DMS 273 (cell line): ENCODE results near the gene BAMBI.

Source experiments
- DNase-seq: peaks from one replicate; lab custom pipeline; 2025; ENCODE audit not compliant: unreplicated experiment; lab: John Stamatoyannopoulos, UW

Gene BAMBI

DNA sequence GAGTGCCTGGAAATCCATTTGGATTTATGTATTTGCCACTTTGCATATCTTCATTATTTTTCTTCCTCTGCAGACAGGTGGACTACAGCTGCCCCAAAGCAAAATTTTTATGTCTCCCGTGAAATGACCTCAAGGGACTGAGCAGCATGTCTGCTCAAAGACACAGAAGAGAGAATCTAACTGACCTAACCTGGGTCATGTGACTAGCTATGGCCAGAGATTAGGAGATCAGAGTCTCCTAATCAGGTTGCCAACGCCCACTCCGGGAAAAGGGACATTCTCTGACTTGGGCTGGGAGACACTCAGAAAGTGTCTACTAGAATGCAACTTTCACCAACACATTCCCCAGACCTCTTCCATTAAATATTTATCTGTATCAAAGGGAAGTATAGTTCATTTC lies 2.5 kb upstream of the BAMBI start:
- DNase-seq, result no peak

DNA sequence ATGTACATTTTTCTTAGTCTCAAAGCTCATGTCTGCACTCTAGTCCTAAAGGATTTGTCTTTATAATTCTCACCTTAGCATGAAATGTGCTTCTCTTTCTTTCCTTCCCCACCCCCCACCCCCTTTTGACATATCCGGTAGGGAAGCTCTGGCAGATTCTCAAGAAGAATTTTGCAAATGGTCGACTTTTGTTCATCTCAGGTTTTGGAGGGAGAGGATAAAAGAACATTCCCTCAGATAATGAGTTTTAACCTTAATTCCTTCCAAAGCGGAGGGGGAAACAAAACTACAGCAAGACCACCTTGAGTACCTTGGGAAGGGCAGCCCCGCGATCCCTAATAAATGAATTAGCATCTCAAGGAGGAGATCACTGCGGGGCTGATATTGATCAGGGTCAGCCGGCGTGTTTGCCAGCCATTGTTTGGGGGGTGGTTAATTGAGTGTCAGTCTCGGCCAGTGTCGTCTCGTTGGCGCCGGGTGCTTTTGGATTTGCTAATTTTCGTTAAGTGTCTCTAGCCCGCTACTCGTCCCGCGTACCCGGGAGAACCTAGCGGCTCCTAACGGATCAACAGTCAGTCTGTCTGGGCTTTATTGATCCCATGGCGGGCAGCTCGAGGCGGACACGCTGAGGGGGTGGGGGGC lies 874 bp upstream of the BAMBI start:
- DNase-seq, result peak; percentile 9

DNA sequence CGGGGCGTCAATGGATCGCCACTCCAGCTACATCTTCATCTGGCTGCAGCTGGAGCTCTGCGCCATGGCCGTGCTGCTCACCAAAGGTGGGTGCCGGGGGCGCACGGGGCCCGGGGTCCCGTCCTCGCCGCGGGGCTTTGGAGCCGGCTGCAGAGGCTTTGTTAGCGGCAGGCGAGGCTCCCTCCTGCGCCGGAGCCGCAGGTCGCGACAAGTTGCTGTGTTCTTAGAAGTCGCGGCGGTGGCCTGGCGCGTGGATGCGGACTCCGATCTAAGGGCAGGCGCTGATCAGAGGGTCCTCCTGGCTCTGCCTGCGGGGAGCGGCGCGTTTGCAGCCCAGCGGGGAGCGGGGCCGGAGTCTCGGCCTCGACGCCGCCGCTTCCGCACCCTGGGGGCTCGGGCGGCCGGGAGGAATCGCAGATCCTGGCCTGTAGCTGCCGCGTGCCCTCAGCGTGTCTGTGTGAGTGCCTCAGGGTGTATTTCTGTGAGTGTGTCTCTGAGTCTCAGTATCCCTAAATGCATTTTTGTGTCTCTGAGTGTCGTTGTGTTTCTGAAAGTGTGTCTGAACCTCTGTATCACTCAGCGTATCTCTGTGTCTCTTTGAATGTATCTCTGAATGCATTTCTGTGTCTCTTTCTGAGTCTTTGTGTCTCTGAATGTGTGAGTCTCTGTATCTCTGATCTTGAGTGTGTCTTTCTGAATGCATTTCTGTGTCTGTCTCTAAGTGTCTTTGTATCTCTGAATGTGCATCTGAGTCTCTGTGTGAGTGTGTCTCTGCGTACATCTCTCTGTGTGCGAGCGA lies 766 bp downstream of the BAMBI start:
- DNase-seq, result peak; percentile 13

DNA sequence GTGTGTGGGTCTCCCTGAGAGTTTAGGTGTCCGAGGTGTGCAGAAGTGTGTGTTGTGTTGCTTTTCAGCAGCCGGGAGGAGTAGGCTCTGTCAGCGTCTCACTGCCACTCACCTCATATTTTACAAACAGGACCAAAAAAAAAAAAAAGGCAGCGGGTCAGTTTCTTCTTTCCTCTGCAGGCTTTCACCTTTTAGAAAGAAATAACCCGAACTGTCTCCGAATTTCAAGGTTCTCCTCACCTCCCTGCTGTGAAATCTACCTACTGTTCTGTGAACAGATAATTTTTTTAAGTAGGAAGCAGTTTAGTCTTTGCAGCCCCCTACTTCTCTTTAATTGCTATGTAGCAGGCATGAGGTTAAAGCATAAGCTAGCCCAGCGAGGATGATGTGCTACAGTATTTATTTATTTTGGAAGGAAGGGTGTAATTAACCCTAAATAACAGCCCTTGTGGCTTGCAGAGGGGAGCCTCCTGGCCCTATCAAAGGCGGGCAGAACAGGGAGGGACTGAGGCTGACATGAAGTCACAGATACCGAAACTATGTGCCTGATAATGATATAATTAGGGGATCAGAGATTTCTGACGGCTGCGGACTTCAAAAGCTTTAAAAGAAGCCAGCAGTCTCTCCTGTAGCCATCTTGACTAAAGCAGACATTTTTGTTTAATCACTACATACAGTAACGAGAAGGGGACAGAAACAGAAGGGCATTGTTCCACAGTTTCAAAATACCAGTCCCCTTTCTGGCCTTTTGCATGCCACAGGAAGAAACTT lies 1.6 kb downstream of the BAMBI start:
- no peak for DNase-seq

DNA sequence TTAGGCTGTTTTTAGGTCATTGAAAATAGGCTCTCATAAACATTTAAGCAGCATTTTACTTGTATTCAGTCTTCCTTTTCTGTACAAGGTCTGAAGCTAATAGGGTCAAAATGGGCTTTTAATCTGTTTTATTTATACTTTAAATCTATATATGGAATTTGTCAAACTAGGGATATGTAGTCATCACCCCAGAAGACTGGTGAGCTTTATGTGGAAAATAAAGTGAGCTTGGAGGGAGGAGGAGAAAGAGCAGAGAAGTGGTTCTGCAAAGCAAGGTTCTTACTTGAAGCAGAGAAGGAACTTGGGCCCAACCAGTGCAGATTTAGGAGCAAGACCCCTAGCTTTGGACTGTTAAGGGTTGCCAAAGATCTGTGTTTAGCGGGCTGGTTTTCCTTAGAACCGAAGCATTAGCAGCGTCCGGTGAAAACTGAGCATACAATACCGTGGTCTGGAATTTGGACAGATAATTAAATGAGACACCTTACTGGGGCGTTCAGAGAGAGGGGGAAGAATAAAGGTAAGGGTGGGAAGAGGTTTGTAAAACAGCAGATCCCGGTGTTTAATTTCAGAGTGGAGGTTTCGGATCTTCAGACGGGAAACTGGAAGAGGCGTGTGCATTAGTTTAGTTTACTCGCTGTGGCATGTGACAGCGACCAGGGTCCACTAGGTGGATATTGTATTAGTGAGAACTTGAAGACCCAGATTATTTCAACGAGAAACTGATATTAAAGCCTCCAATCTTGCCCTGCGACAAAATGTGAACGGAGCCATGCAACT lies 2.4 kb downstream of the BAMBI start:
- no peak for DNase-seq

DNA sequence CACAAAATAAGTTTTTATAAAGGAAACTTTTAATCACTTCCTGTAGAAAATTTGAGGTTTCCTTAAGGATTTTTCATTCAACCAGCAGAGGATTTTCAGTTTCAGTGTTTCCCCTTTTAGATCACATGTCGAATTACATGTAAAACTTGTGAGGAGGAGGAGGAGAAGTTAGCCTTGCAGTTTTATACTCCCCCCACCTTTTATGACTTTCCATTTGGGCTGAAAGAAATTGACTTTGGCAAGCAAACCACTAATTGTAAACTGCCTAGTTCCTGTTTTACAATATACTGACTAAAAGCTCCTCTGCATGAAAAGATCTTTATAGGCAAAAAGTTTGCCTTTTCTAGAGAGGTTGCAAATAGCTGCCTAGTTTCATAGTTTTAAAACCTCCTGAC lies 3.0 kb downstream of the BAMBI start:
- no peak for DNase-seq

DNA sequence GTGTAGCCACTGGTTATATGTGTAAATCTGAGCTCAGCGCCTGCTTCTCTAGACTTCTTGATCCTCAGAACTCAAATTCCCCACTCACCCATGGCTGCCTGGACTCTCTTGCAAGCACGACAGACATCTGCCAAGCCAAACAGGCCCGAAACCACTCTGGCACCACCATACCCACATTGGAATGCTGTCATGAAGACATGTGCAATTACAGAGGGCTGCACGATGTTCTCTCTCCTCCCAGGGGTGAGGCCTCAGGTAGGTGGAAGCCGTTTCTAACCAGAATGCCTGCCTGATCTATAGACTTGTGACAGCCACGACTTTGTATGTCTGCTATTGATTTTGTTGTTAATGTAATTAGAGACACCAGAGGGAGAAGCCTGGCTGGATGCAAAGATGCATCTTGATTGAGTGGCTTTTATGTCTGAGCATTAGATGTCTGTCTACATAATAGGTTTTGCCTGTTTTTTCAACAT lies 4.0 kb downstream of the BAMBI start:
- DNase-seq, result no peak

DNA sequence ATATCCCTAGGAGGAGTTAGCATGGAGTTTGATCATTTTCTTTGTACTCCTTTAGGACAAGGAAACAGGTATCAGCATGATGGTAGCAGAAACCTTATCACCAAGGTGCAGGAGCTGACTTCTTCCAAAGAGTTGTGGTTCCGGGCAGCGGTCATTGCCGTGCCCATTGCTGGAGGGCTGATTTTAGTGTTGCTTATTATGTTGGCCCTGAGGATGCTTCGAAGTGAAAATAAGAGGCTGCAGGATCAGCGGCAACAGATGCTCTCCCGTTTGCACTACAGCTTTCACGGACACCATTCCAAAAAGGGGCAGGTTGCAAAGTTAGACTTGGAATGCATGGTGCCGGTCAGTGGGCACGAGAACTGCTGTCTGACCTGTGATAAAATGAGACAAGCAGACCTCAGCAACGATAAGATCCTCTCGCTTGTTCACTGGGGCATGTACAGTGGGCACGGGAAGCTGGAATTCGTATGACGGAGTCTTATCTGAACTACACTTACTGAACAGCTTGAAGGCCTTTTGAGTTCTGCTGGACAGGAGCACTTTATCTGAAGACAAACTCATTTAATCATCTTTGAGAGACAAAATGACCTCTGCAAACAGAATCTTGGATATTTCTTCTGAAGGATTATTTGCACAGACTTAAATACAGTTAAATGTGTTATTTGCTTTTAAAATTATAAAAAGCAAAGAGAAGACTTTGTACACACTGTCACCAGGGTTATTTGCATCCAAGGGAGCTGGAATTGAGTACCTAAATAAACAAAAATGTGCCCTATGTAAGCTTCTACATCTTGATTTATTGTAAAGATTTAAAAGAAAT lies 4.8 kb downstream of the BAMBI start:
- DNase-seq, result no peak

DNA sequence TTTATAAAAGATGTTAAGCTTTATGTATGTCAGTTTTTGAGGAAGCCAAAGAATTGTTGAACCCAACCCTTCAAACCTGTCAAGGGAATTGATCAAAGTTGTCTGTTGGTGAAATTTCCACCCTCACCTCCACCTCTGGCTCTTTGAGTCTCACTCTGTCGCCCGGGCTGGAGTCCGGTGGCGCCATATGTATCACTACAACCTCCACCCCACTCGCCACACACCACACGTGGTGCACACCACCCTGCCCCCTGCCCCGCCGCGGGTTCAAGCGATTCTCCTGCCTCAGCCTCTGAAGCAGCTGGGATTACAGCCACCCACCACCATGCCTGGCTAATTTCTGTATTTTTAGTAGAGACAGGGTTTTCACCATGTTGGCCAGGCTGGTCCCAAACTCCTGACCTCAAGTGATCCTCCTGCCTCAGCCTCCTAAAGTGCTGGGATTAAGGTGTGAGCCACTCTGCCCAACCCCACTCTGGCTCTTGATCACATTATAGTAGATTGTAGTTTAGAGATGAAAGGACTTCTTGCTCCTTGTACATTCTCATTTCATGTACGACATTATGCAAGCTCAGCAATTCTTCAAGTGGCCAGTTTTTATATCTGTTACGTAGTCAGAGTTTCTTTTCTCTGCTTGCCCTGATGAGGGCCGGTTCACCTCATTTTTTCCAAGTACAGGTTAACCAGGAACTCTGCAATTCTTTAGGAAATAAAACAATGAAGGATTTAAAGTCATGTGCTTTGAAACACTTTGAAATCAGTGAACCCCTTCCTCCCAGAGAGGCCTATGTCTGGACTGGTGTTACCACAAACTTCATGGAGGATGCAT lies 7.0 kb downstream of the BAMBI start:
- DNase-seq, result no peak

DNA sequence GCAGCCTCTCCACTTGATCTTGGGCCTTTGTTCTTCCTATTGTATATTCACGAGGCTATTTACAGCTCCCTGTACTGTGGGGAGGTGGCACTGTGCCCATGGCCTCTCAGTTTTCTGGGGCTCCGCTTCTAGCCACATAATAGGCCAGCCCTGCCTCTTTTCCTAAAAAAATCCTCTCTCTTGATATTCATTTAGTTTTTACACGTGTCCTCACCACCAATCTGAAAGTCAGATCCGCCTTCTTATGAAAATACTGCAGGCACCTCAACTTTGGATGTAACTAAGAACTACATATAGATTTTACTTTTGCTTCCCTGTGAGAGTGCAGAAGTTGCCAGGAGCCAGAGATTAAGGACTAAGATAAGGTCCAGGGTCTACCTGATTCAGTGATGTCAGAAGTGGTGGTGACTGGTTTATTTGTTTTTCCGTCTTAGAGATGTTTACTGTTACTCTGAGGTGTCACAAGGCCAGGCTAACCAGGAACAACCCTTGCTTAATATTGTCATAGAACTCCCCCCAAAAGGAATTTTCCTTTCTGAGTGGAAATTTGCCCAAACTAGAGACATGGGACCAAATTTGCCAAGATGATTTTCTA lies 7.8 kb downstream of the BAMBI start:
- DNase-seq, result no peak

DNA sequence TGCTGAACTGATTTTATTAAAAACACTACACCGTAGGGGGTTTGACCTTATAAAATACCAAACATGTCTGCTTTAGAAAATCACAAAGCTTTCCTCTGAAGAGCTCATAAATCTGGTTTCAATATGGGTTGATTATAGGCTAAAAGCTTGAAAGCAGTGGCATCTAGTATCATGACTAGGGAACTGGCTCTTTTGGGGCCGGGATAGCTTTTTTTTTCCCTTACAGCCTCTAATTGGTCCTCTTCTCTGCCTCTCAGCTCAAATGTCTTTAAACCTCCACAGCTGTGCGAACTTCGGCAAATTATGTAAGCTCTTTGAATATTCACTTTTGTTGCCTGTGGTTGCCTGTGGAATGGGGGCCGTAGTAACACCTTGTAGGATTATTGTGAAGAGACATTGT lies 8.4 kb downstream of the BAMBI start:
- no peak for DNase-seq

DNA sequence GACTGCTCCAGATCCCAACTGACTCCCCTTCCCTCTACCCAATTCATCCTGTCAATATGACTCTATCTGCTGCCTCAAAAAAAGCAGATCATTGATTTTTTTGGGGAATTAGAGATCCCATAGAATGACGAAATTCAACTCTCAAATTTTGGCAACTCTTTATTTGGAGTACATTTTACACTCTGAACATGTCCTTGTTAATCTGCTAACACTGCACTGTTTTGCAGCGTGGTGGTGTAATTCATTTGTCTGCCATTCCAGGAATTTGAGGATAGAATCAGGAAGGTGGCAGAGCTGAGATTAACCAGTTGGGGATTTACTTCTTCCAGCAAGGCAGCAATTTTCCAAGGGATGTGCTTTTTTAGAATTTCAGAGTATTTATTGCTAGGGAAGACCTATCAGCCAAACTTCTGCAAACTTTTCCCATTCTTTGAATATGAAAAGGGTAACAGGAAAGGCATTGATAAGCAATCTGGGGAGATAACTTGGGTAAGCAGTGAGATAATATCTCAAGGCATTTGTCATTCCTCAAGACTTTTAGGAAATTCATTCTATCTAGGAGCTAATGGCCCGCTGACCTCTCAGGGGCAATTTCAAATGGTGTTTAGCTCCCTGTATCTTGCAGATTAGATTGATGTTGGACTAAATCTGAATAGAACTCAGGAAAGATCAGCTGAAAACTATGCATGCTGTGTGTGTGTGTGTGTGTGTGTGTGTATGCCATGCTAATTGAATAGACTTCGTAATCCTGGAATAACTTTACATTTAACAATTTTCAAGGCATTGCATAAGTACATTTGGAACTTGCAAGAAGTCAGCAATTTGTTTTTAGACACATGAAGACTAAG lies 9.7 kb downstream of the BAMBI start:
- no peak for DNase-seq

DNA sequence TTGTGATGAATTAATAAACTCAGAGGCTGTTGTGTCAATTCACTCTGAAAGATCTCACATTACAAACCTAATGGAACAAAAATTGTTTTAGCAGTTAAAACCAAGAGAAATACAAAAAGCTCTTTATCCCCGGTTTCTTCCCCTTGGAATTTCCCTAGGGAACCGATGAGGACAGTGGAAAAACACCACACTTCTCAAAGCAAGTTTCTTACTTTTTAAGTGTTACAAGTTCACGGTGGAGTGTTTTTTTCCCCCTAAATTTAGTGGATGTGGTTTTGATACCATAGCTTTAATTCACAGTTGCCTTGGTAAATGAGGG lies 10.3 kb downstream of the BAMBI start:
- DNase-seq, result no peak

DNA sequence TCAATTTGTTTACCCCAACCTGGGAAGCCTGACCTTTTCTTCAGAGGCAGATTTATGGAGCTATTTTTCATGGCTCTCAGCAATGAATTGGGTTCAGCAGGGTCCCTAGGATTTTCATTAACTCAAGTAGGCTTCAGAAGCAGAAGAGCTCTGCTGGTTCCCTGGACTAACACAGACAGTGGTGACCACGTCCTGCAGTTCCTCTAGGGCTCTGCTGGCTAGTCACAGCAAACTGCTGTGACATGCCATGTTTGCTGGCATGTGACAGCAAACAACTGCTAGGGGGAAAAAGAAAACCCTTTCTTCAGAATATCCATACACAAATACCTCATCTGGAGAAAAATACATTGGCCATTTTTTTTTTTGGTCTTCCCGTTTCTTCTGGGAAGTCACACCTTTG lies 13.2 kb downstream of the BAMBI start:
- DNase-seq, result no peak

DNA sequence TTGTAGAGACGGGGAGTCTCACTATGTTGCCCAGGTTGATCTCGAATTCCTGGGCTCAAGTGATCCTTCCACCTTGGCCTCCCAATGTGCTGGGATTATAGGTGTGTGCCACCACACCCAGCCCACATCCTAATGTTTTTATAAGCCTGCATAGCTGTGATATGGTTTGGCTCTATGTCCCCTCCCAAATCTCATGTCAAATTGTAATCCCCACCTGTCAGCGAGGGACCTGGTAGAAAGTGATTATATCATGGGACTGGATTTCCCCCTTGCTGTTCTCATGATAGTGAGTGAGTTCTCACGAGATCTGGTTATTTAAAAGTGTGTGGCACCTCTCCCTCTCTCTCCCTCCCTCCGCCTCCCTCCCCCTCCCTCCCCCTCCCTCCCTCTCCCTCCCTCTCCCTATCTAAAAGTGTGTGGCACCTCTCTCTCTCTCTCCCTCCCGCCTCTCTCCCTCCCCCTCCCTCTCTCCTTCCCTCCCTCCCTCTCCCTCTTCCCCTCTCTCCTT lies 13.9 kb downstream of the BAMBI start:
- no peak for DNase-seq

DNA sequence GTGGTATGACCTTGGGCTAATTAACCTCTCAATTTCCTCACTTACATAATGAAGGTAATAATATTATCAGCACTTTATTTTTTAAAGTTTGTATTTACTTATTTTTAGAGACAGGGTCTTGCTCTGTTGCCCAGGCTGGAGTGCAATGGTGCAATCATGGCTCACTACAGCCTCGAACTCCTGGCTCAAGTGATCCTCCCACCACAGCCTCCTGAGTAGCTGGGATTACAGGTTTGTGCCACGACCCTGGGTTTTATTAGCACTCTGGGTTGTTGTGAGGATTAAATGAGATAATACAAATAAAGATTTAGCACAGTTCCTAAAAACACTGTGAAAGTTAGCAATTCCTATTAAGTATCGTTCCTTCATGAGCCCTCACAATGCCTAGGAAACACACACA lies 14.7 kb downstream of the BAMBI start:
- no peak for DNase-seq

DNA sequence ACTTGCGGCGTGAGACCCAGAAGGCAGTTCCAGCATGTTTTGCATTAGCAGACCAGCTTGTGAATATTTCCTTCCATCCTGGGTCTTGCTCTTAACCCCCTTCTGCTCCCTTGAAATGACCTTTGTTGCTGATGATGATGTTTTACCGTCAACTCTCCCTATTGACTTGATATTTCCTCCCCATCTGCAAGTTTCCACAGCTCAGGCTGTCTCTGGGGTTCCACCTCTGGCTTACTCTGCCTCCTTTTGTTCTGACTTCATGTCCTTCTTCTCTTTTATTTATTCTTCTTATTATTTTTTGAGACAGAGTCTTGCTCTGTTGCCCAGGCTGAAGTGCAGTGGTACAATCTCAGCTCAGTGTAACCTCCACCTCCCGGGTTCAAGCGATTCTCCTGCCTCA lies 17.2 kb downstream of the BAMBI start:
- DNase-seq, result no peak

DNA sequence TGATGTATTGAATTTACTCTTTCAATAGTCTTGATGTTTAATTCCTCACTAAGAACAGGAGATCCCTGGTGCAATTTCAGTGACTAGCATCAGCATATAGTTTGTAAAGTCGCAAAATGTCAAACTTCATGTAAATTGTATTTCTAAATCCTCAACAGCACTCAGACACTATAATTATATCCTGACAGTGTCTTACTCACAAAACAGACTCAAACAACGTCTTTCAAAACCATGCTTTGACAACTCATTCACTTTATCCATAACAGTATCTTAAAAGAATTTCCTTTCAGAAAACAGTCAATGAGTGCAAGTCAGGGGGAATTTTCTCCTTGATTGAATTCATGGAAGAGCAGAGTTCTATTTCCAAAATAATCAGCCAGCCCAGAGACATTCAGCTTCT lies 20.8 kb downstream of the BAMBI start:
- DNase-seq, result no peak
